HepG2 (cell line): ENCODE results near the gene PRKACG. TPM values are rescaled to one million over a fixed set of nuclear protein-coding genes. Genes with fewer than 3 reads are reported as not detected.

Source experiments
- ATAC-seq: fragments of 200-7000 bp; cut with Tn5 transposase; 3 replicates; pipeline ENCODE4 v1.9.1; 2020; ENCODE audit warnings: mild to moderate bottlenecking, moderate library complexity
- BruUV-seq: library from RNA; stranded (reverse); fragments of 400-500 nt; replicated peaks from 2 replicates; lab custom pipeline; 2021; lab: Mats Ljungman, UMichigan
- CTCF ChIA-PET: fragments of 300-600 bp; formaldehyde crosslinking; extraction: SDS; loops from one replicate; lab custom pipeline; 2021; ENCODE audit warnings: low total read pairs, inconsistent platforms, low intra/inter-chr PET ratio; lab: Yijun Ruan, JAX
- POLR2A ChIA-PET: fragments of 350-600 bp; sonication (Branson Sonifier 250); formaldehyde crosslinking; loops from one replicate; lab custom pipeline; 2020; ENCODE audit warnings: antibody characterized with exemption, inconsistent platforms; lab: Yijun Ruan, JAX
- DNase-seq: peaks from one replicate; pipeline ENCODE4 v3.0.0-alpha.2; 2015; ENCODE audit warnings: low spot score
- FAIRE-seq: peaks from 3 replicates; lab custom pipeline; 2011; peaks lifted over from hg19 to GRCh38; lab: Jason Lieb, UNC
- H2AFZ ChIP-seq: one replicate; pipeline ENCODE4 v1.6.1; 2011; ENCODE audit warnings: low read length, inconsistent platforms
- H3K27ac ChIP-seq: fragments of 300-600 bp; 3 replicates; pipeline ENCODE4 v1.8.0; 2011; ENCODE audit warnings: mixed run types, mild to moderate bottlenecking, mixed read lengths, low read length, inconsistent platforms; ENCODE audit not compliant: insufficient read depth; ENCODE audit errors: extremely low read length
- H3K27me3 ChIP-seq, 2 experiments: fragments of 200-600 bp in 1 of 2; 2 replicates in 1 of 2; 3 replicates in 1 of 2; pipeline versions ENCODE4 v1.6.0 to v1.8.0; 2011; ENCODE audit warnings: low read length in 2 of 2, mild to moderate bottlenecking in 2 of 2, moderate library complexity in 2 of 2, inconsistent platforms in 1 of 2; ENCODE audit not compliant: insufficient read depth in 2 of 2, control insufficient read depth in 1 of 2
- H3K36me3 ChIP-seq, 2 experiments: fragments of 200-600 bp in 1 of 2; replicated peaks in 1 of 2; 2 replicates in 1 of 2; 3 replicates in 1 of 2; pipeline versions ENCODE4 v1.5.1 to v1.8.0; 2011; ENCODE audit warnings: low read length in 2 of 2, inconsistent platforms in 1 of 2; ENCODE audit not compliant: insufficient read depth in 2 of 2, control insufficient read depth in 1 of 2
- H3K4me1 ChIP-seq: 2 replicates; pipeline ENCODE4 v1.5.1; 2012; ENCODE audit warnings: low read length, inconsistent platforms; ENCODE audit not compliant: insufficient read depth
- H3K4me2 ChIP-seq: 2 replicates; pipeline ENCODE4 v1.6.0; 2011; ENCODE audit warnings: low read depth, low read length, inconsistent platforms
- H3K4me3 ChIP-seq, 3 experiments: fragments of 200-600 bp in 1 of 3; sonication (generic), shearing (Covaris generic) in 1 of 3; replicated peaks in 1 of 3; 2 replicates each; pipeline ENCODE4 v1.5.1; 2011 to 2016; ENCODE audit warnings: low read length in 3 of 3, inconsistent platforms in 2 of 3, low read depth in 2 of 3, mild to moderate bottlenecking in 2 of 3, control low read depth in 1 of 3, mixed read lengths in 1 of 3; ENCODE audit not compliant: insufficient read depth in 1 of 3
- H3K79me2 ChIP-seq: one replicate; pipeline ENCODE4 v1.6.1; 2011; ENCODE audit warnings: low read length, inconsistent platforms; ENCODE audit not compliant: insufficient read depth
- H3K9ac ChIP-seq: 2 replicates; pipeline ENCODE4 v1.6.0; 2011; ENCODE audit warnings: mild to moderate bottlenecking, low read depth, low read length, inconsistent platforms; ENCODE audit not compliant: insufficient read depth
- H3K9me3 ChIP-seq: 2 replicates; pipeline ENCODE4 v1.5.1; 2012; ENCODE audit warnings: mild to moderate bottlenecking, low read length
- H4K20me1 ChIP-seq: 2 replicates; pipeline ENCODE4 v1.6.0; 2011; ENCODE audit warnings: inconsistent platforms, mild to moderate bottlenecking, low read length, moderate library complexity; ENCODE audit not compliant: insufficient read depth
- BCL3 ChIP-seq: sonication (generic); formaldehyde crosslinking; IDR thresholded peaks from 2 replicates; pipeline ENCODE4 v1.5.1; 2020; ENCODE audit warnings: mild to moderate bottlenecking, missing genetic modification reagents, moderate library complexity
- CENPBD1 ChIP-seq: sonication (generic); formaldehyde crosslinking; IDR thresholded peaks from 2 replicates; pipeline ENCODE4 v1.8.0; 2022; ENCODE audit warnings: missing genetic modification reagents, low read depth, mild to moderate bottlenecking, borderline replicate concordance
- DDIT3 ChIP-seq: sonication (generic); formaldehyde crosslinking; IDR thresholded peaks from 2 replicates; pipeline ENCODE4 v1.4.0; 2020; ENCODE audit warnings: mild to moderate bottlenecking, missing genetic modification reagents
- MIXL1 ChIP-seq: IDR thresholded peaks from 2 replicates; pipeline ENCODE4 v1.6.1; 2016
- NFE2L1 ChIP-seq: sonication (generic); formaldehyde crosslinking; IDR thresholded peaks from 2 replicates; pipeline ENCODE4 v1.4.0; 2020; ENCODE audit warnings: missing genetic modification reagents, mild to moderate bottlenecking, borderline replicate concordance
- ZBTB14 ChIP-seq: sonication (generic); formaldehyde crosslinking; IDR thresholded peaks from 2 replicates; pipeline ENCODE4 v1.4.0; 2020; ENCODE audit warnings: missing genetic modification reagents
- ZNF230 ChIP-seq: sonication (generic); formaldehyde crosslinking; IDR thresholded peaks from 2 replicates; pipeline ENCODE4 v1.4.0; 2020; ENCODE audit warnings: mild to moderate bottlenecking, missing genetic modification reagents
- ZNF709 ChIP-seq: sonication (generic); formaldehyde crosslinking; IDR thresholded peaks from 2 replicates; pipeline ENCODE4 v1.5.0; 2020; ENCODE audit warnings: mild to moderate bottlenecking, missing genetic modification reagents
- ZNF724P ChIP-seq: sonication (generic); formaldehyde crosslinking; IDR thresholded peaks from 2 replicates; pipeline ENCODE4 v1.8.0; 2022; ENCODE audit warnings: missing genetic modification reagents, borderline replicate concordance
- ZXDC ChIP-seq: sonication (generic); formaldehyde crosslinking; IDR thresholded peaks from 2 replicates; pipeline ENCODE4 v1.5.0; 2020; ENCODE audit warnings: mild to moderate bottlenecking, missing genetic modification reagents
- WGBS: methylation state at CpG from one replicate; pipeline ENCODE4 v1.1.6; 2017; ENCODE audit warnings: low lambda C conversion rate; 5-methylcytosine and 5-hydroxymethylcytosine counted together
- in situ Hi-C: cut with HindIII; loops from 2 replicates; pipeline ENCODE4 v1.10.0; 2017; ENCODE audit warnings: low pct_unique_long_range_greater_than_20kb; ENCODE audit not compliant: extremely low pct_ligation_motif_present
- intact Hi-C: fragments of 100-400 bp; cut with micrococcal nuclease; formaldehyde crosslinking; loops from one replicate; pipeline ENCODE4 v1.10.0; 2022; ENCODE audit not compliant: unreplicated experiment
- polyA plus RNA-seq, 8 experiments: library from polyadenylated mRNA; depleted of rRNA in 3 of 8; stranded (reverse) in 7 of 8; unstranded in 1 of 8; fragments of >200 nt; fragmentation: Illumina TruSeq in 4 of 8; extraction: Trizol in 4 of 8; gene quantifications; 2 replicates each; pipeline versions ENCODE4 v1.2.1 to v1.2.3, GENCODE V29; 2011 to 2016; ENCODE audit warnings: low read depth in 4 of 8, missing spikeins in 1 of 8, mixed read lengths in 1 of 8; ENCODE audit not compliant: insufficient read depth in 1 of 8
- total RNA-seq, 5 experiments: library from RNA; depleted of rRNA; stranded (reverse); fragments of >200 nt; fragmentation: Illumina TruSeq; extraction: Trizol; gene quantifications; 2 replicates each; pipeline ENCODE4 v1.2.3, GENCODE V29; 2016; ENCODE audit warnings: low read depth in 1 of 5

PRKACG gene
- total and polyA plus RNA-seq, 2 of the 13 experiments (the other 11 are each of a cell fraction or from before 2014, with no cell fraction given): not detected

GRCh38 chr9:69028754-69029153, 14.8 kb upstream of the PRKACG start:
- peaks cover 5% of the 10 kb centered on the region for H3K9me3 ChIP-seq
- ChIA-PET POLR2A (no interaction called here), CTCF (interaction anchor here (0.6 to 4.6 kb wide), 3 partner anchors 29 to 445 kb away, joined by 3 to 48 read pairs (median 3); no protein-coding TSS in a partner anchor)
- H3K79me2 ChIP-seq: no peaks in the 10 kb centered on the region
- H3K36me3 ChIP-seq: no peaks in the 10 kb centered on the region
- H3K27me3 ChIP-seq: no peaks in the 10 kb centered on the region
- no peak overlapping the region for H2AFZ ChIP-seq
- 91% methylated on average over 2 of the region's 2 CpGs for WGBS
- intact Hi-C loops (loop anchor here (10.0 kb wide), 1 partner anchor 324 kb away; the partner anchor contains the start of gene PIP5K1B), in situ Hi-C loops (no loop called here)
- DNase-seq: no peak
- no peak overlapping the region for H3K9ac ChIP-seq
- peaks cover 9% of the 10 kb centered on the region for H3K4me1 ChIP-seq
- no peak for ATAC-seq
- H3K4me3 ChIP-seq: no peak overlapping the region
- H4K20me1 ChIP-seq: no peaks in the 10 kb centered on the region
- no peak for TF ChIP-seq NFE2L1 (CRISPR knock-in tag)
- no peak for TF ChIP-seq ZXDC (CRISPR knock-in tag)
- no peak for TF ChIP-seq ZNF724P (CRISPR knock-in tag)
- TF ChIP-seq DDIT3 (CRISPR knock-in tag): no peak
- TF ChIP-seq MIXL1 (CRISPR knock-in tag): no peak
- TF ChIP-seq ZNF709 (CRISPR knock-in tag): no peak
- no peak for TF ChIP-seq ZBTB14
- no peak for TF ChIP-seq ZNF230 (CRISPR knock-in tag)
- no peak for TF ChIP-seq BCL3 (CRISPR knock-in tag)
- no peak for TF ChIP-seq CENPBD1
- no peak overlapping the region for H3K27ac ChIP-seq
- no TSS peak for BruUV-seq
- FAIRE-seq: no peak
- no peak overlapping the region for H3K4me2 ChIP-seq
